Right atrium auricular region (tissue), 2 donors: Measurements from ENCODE around the gene ZIC5. TPM values are rescaled to one million over a fixed set of nuclear protein-coding genes. Genes with fewer than 3 reads are reported as not detected.

Experiments
- DNase-seq: peaks from one replicate; pipeline ENCODE4 v3.0.0-alpha.2; 2019; ENCODE audit warnings: low spot score
- H3K27ac ChIP-seq, 2 donors: fragments of 200-600 bp; sonication (generic); 1 replicate in 1 of 2; 2 replicates in 1 of 2; pipeline ENCODE4 v1.5.1; 2016 to 2019
- H3K27me3 ChIP-seq, 2 donors: fragments of 200-600 bp; sonication (generic); one replicate each; pipeline versions ENCODE4 v1.5.1 to v1.6.0; 2017 to 2019
- H3K36me3 ChIP-seq: fragments of 200-600 bp; sonication (generic); one replicate; pipeline ENCODE4 v1.5.1; 2016
- H3K4me1 ChIP-seq, 2 donors: fragments of 200-600 bp; sonication (generic); one replicate each; pipeline versions ENCODE4 v1.5.1 to v1.6.0; 2017 to 2019
- H3K4me3 ChIP-seq, 2 donors: fragments of 200-600 bp; sonication (generic); 1 replicate in 1 of 2; 2 replicates in 1 of 2; pipeline ENCODE4 v1.5.1; 2017 to 2019; ENCODE audit warnings: mild to moderate bottlenecking in 1 of 2, moderate library complexity in 1 of 2
- H3K9me3 ChIP-seq, 2 donors: fragments of 200-600 bp; sonication (generic); one replicate each; pipeline ENCODE4 v1.5.1; 2019
- CTCF ChIP-seq, 2 donors: fragments of 200-600 bp; sonication (generic); IDR thresholded peaks; one replicate each; pipeline ENCODE4 v1.5.1; 2019; ENCODE audit warnings: antibody characterized with exemption in 2 of 2
- total RNA-seq, 2 donors: library from RNA; depleted of rRNA; stranded (reverse); fragments of >200 nt; gene quantifications; one replicate each; pipeline ENCODE4 v1.1.0, GENCODE V29; 2016

Gene ZIC5
- total RNA-seq, 2 donors from 2014 or later: not detected

- no peaks in the 10 kb centered on the region for H3K36me3 ChIP-seq
- no peak for TF ChIP-seq CTCF (IDR thresholded peaks at IDR 0.05)
- peaks cover 0 to 24% of the 10 kb centered on the region in 2 donors for H3K4me1 ChIP-seq
- peaks cover 0 to 5% of the 10 kb centered on the region in 2 donors for H3K9me3 ChIP-seq
- no peak overlapping the region for H3K27ac ChIP-seq
- peaks cover 75 to 87% of the 10 kb centered on the region in 2 donors for H3K27me3 ChIP-seq
- no peak overlapping the region for H3K4me3 ChIP-seq
- DNase-seq: peak; percentile 44
Observed at GRCh38 chr13:99974939-99975561, 3.5 kb upstream of the ZIC5 start.

- H3K4me3 ChIP-seq: no peak overlapping the region
- peaks cover 0 to 24% of the 10 kb centered on the region in 2 donors for H3K4me1 ChIP-seq
- H3K27ac ChIP-seq: no peak overlapping the region
- TF ChIP-seq CTCF (IDR thresholded peaks at IDR 0.05): no peak
- no peaks in the 10 kb centered on the region for H3K36me3 ChIP-seq
- peaks cover 70 to 87% of the 10 kb centered on the region in 2 donors for H3K27me3 ChIP-seq
- H3K9me3 ChIP-seq: peaks cover 0 to 5% of the 10 kb centered on the region in 2 donors
- peak; percentile 5 for DNase-seq
Observed at GRCh38 chr13:99974296-99974938, 2.9 kb upstream of the ZIC5 start.

GRCh38 chr13:99973808-99974185 is 2.2 kb upstream of the ZIC5 start:
- H3K4me3 ChIP-seq: no peak overlapping the region
- H3K27me3 ChIP-seq: peaks cover 70 to 87% of the 10 kb centered on the region in 2 donors
- no peak for TF ChIP-seq CTCF (IDR thresholded peaks at IDR 0.05)
- no peaks in the 10 kb centered on the region for H3K36me3 ChIP-seq
- H3K27ac ChIP-seq: no peak overlapping the region
- peaks cover 0 to 26% of the 10 kb centered on the region in 2 donors for H3K4me1 ChIP-seq
- no peak for DNase-seq
- H3K9me3 ChIP-seq: peaks cover 0 to 5% of the 10 kb centered on the region in 2 donors

- Histone ChIP-seq H3K27me3 (peaks cover 67 to 87% of the 10 kb centered on the region in 2 donors), H3K27ac (no peak overlapping the region), H3K4me3 (no peak overlapping the region), H3K36me3 (no peaks in the 10 kb centered on the region), H3K9me3 (peaks cover 0 to 5% of the 10 kb centered on the region in 2 donors), H3K4me1 (peaks cover 0 to 31% of the 10 kb centered on the region in 2 donors)
- DNase-seq: no peak
- no peak for TF ChIP-seq CTCF (IDR thresholded peaks at IDR 0.05)
Observed at GRCh38 chr13:99973163-99973807, 1.7 kb upstream of the ZIC5 start.

GRCh38 chr13:99972190-99972731 is 694 bp upstream of the ZIC5 start:
- no peak overlapping the region for H3K27ac ChIP-seq
- peak; percentile 43 for DNase-seq
- no peak for TF ChIP-seq CTCF (IDR thresholded peaks at IDR 0.05)
- no peak overlapping the region for H3K4me3 ChIP-seq
- peaks cover 0 to 5% of the 10 kb centered on the region in 2 donors for H3K9me3 ChIP-seq
- peaks cover 69 to 84% of the 10 kb centered on the region in 2 donors for H3K27me3 ChIP-seq
- no peaks in the 10 kb centered on the region for H3K36me3 ChIP-seq
- H3K4me1 ChIP-seq: peaks cover 0 to 37% of the 10 kb centered on the region in 2 donors
